ENCODE results near the gene KIF3C. TPM values are rescaled to one million over a fixed set of nuclear protein-coding genes. Genes with fewer than 3 reads are reported as not detected.

The KIF3C gene
- total and polyA plus RNA-seq, 2 of the 8 experiments (the other 6 are each of a cell fraction or from before 2014, with no cell fraction given): 13.4 to 58.1 TPM

- TF ChIP-seq CHD7 (IDR thresholded peaks at IDR 0.05; ENCODE audit: insufficient replicate concordance, low read length): no peak
- TF ChIP-seq RXRA (IDR thresholded peaks at IDR 0.05; ENCODE audit: insufficient read depth, low read depth, low read length): no peak
- TF ChIP-seq KDM4A (IDR thresholded peaks at IDR 0.05; ENCODE audit: low read depth, low read length, severe bottlenecking): no peak
- no peak for TF ChIP-seq SRF (IDR thresholded peaks at IDR 0.05; ENCODE audit: low read depth, low read length)
- no peak for TF ChIP-seq JUN (IDR thresholded peaks at IDR 0.05; ENCODE audit: low read depth, low read length)
- no peak for TF ChIP-seq SIRT6 (IDR thresholded peaks at IDR 0.05; ENCODE audit: low read length)
- no peak for TF ChIP-seq YY1 (IDR thresholded peaks at IDR 0.05; ENCODE audit: low read depth, low read length)
- no peak for TF ChIP-seq HDAC6 (IDR thresholded peaks at IDR 0.05; ENCODE audit: low read depth, low read length)
- no peak for TF ChIP-seq EGR1 (IDR thresholded peaks at IDR 0.05; ENCODE audit: borderline replicate concordance, low read depth, low read length)
- no peak for TF ChIP-seq RAD21 (IDR thresholded peaks at IDR 0.05 in 1 of 2, conservative IDR thresholded peaks at IDR 0.05 in 1 of 2; ENCODE audit: low read depth in 2 of 2, low read length in 2 of 2)
- TF ChIP-seq ZNF274 (IDR thresholded peaks at IDR 0.05; ENCODE audit: borderline replicate concordance, extremely low read depth, low read length): no peak
Observed at GRCh38 chr2:26025509-26025908, 43.2 kb upstream of the KIF3C start (continued).

Data from H1 (cell line).